H9 (cell line): Measurements from ENCODE around the gene TMEM121. TPM values are rescaled to one million over a fixed set of nuclear protein-coding genes. Genes with fewer than 3 reads are reported as not detected.

ENCODE experiments used
- DNase-seq: peaks from one replicate; pipeline ENCODE4 v3.0.0-alpha.2; 2017
- H2AFZ ChIP-seq: one replicate; pipeline ENCODE4 v1.6.1; 2013; ENCODE audit warnings: mild to moderate bottlenecking, low read length, control low read depth, moderate library complexity
- H2AK5ac ChIP-seq: 2 replicates; pipeline ENCODE4 v1.6.1; 2013; ENCODE audit warnings: low read length, control low read depth, mixed read lengths; ENCODE audit not compliant: insufficient read length
- H2BK120ac ChIP-seq: one replicate; pipeline ENCODE4 v1.6.1; 2013; ENCODE audit warnings: low read depth, mild to moderate bottlenecking, low read length, control low read depth, inconsistent platforms; ENCODE audit not compliant: poor library complexity, severe bottlenecking
- H2BK12ac ChIP-seq: 2 replicates; pipeline ENCODE4 v1.6.1; 2013; ENCODE audit warnings: low read length, control low read depth, mixed read lengths, low read depth; ENCODE audit not compliant: insufficient read length
- H2BK15ac ChIP-seq: 2 replicates; pipeline ENCODE4 v1.6.1; 2013; ENCODE audit warnings: low read depth, low read length, control low read depth
- H2BK20ac ChIP-seq: one replicate; pipeline ENCODE4 v1.6.1; 2013; ENCODE audit warnings: low read depth, mild to moderate bottlenecking, low read length, control low read depth, inconsistent platforms; ENCODE audit not compliant: poor library complexity, severe bottlenecking
- H2BK5ac ChIP-seq: 2 replicates; pipeline ENCODE4 v1.6.1; 2013; ENCODE audit warnings: low read length, control low read depth, mixed read lengths; ENCODE audit not compliant: insufficient read length
- H3K14ac ChIP-seq: 2 replicates; pipeline ENCODE4 v1.6.1; 2013; ENCODE audit warnings: low read length, control low read depth; ENCODE audit not compliant: insufficient read depth
- H3K18ac ChIP-seq: 2 replicates; pipeline ENCODE4 v1.6.1; 2013; ENCODE audit warnings: low read depth, mild to moderate bottlenecking, mixed read lengths, low read length, control low read depth; ENCODE audit not compliant: insufficient read length
- H3K23ac ChIP-seq: 2 replicates; pipeline ENCODE4 v1.6.1; 2013; ENCODE audit warnings: low read length, control low read depth, mixed read lengths, low read depth; ENCODE audit not compliant: insufficient read length
- H3K23me2 ChIP-seq: 2 replicates; pipeline ENCODE4 v1.6.1; 2013; ENCODE audit warnings: low read depth, mild to moderate bottlenecking, mixed read lengths, low read length, control low read depth; ENCODE audit not compliant: insufficient read length, poor library complexity, severe bottlenecking
- H3K27ac ChIP-seq: 2 replicates; pipeline ENCODE4 v1.5.1; 2013; ENCODE audit warnings: low read length, control low read depth, mixed read lengths, low read depth; ENCODE audit not compliant: insufficient read length
- H3K27me3 ChIP-seq: 2 replicates; pipeline ENCODE4 v1.6.1; 2013; ENCODE audit warnings: low read length, control low read depth, inconsistent platforms; ENCODE audit not compliant: insufficient read depth
- H3K4ac ChIP-seq: 2 replicates; pipeline ENCODE4 v1.6.1; 2013; ENCODE audit warnings: low read depth, mild to moderate bottlenecking, control low read depth, inconsistent platforms, low read length, moderate library complexity
- H3K4me1 ChIP-seq: 2 replicates; pipeline ENCODE4 v1.6.1; 2013; ENCODE audit warnings: low read length, control low read depth, inconsistent platforms; ENCODE audit not compliant: insufficient read depth
- H3K4me2 ChIP-seq: 2 replicates; pipeline ENCODE4 v1.6.1; 2013; ENCODE audit warnings: low read length, control low read depth, mixed read lengths; ENCODE audit not compliant: insufficient read length, insufficient read depth
- H3K56ac ChIP-seq: 2 replicates; pipeline ENCODE4 v1.6.1; 2013; ENCODE audit warnings: low read depth, mild to moderate bottlenecking, mixed read lengths, low read length, control low read depth; ENCODE audit not compliant: insufficient read length
- H3K79me1 ChIP-seq: 2 replicates; pipeline ENCODE4 v1.6.1; 2013; ENCODE audit warnings: low read depth, mild to moderate bottlenecking, moderate library complexity, low read length, control low read depth, inconsistent platforms; ENCODE audit not compliant: insufficient read depth, poor library complexity, severe bottlenecking
- H3K79me2 ChIP-seq: 2 replicates; pipeline ENCODE4 v1.6.1; 2013; ENCODE audit warnings: low read length, control low read depth, inconsistent platforms; ENCODE audit not compliant: insufficient read depth
- H3K9ac ChIP-seq: 2 replicates; pipeline ENCODE4 v1.6.1; 2013; ENCODE audit warnings: low read length, control low read depth, mixed read lengths; ENCODE audit not compliant: insufficient read length; ENCODE audit errors: extremely low read depth
- H3K9me3 ChIP-seq: one replicate; pipeline ENCODE4 v1.6.1; 2013; ENCODE audit warnings: low read depth, low read length, inconsistent platforms; ENCODE audit not compliant: control insufficient read depth
- H3T11ph ChIP-seq: one replicate; pipeline ENCODE4 v1.6.1; 2013; ENCODE audit warnings: mild to moderate bottlenecking, low read length, control low read depth, inconsistent platforms
- H4K20me1 ChIP-seq: one replicate; pipeline ENCODE4 v1.6.1; 2013; ENCODE audit not compliant: control insufficient read depth, insufficient read length, insufficient read depth
- H4K5ac ChIP-seq: 2 replicates; pipeline ENCODE4 v1.6.1; 2013; ENCODE audit warnings: low read depth, mild to moderate bottlenecking, mixed read lengths, low read length, control low read depth; ENCODE audit not compliant: insufficient read length
- H4K8ac ChIP-seq: replicated peaks from 2 replicates; pipeline ENCODE4 v1.6.1; 2013; ENCODE audit warnings: low read length, control low read depth, mixed read lengths, low read depth; ENCODE audit not compliant: insufficient read length
- H4K91ac ChIP-seq: 2 replicates; pipeline ENCODE4 v1.6.1; 2013; ENCODE audit warnings: low read depth, mild to moderate bottlenecking, moderate library complexity, mixed read lengths, low read length, control low read depth; ENCODE audit not compliant: insufficient read length
- H3K27ac Mint-ChIP-seq, 3 experiments: 2 replicates in 2 of 3; 3 replicates in 1 of 3; pipeline ENCODE4 v1.8.0; 2020 to 2021; ENCODE audit warnings: mixed read lengths in 3 of 3, mild to moderate bottlenecking in 1 of 3, moderate library complexity in 1 of 3
- H3K27me3 Mint-ChIP-seq: 2 replicates; pipeline ENCODE4 v1.8.0; 2021; ENCODE audit warnings: low read depth, mild to moderate bottlenecking, moderate library complexity, mixed read lengths
- H3K36me3 Mint-ChIP-seq, 3 experiments: 2 replicates in 2 of 3; 3 replicates in 1 of 3; pipeline ENCODE4 v1.8.0; 2020 to 2021; ENCODE audit warnings: low read depth in 3 of 3, mixed read lengths in 3 of 3; ENCODE audit not compliant: insufficient read depth in 1 of 3
- H3K4me1 Mint-ChIP-seq, 2 experiments: 2 replicates each; pipeline ENCODE4 v1.8.0; 2020; ENCODE audit warnings: mixed read lengths in 2 of 2
- H3K4me3 Mint-ChIP-seq, 2 experiments: 2 replicates in 1 of 2; 3 replicates in 1 of 2; pipeline ENCODE4 v1.8.0; 2020 to 2021; ENCODE audit warnings: mild to moderate bottlenecking in 2 of 2, mixed read lengths in 2 of 2, moderate library complexity in 1 of 2
- H3K9me3 Mint-ChIP-seq, 2 experiments: 2 replicates in 1 of 2; 3 replicates in 1 of 2; pipeline ENCODE4 v1.8.0; 2020; ENCODE audit warnings: mild to moderate bottlenecking in 2 of 2, mixed read lengths in 2 of 2, moderate library complexity in 1 of 2
- WGBS: extraction: QIAGEN DNeasy Blood & Tissue Kit; methylation state at CpG from one replicate; pipeline ENCODE4 v1.1.7; 2013; ENCODE audit warnings: missing lambda C conversion rate, low lambda C conversion rate, mixed read lengths; ENCODE audit not compliant: insufficient read length; ENCODE audit errors: extremely low coverage; 5-methylcytosine and 5-hydroxymethylcytosine counted together
- total RNA-seq: library from RNA; stranded (reverse); gene quantifications from 2 replicates; pipeline ENCODE4 v1.2.1, GENCODE V29; 2021
- TF ChIP-seq, protein P1 (sequence below): fragments of 200-600 bp; sonication (generic); conservative IDR thresholded peaks from 3 replicates; pipeline ENCODE4 v1.8.0; 2021; ENCODE audit warnings: antibody characterized with exemption, mild to moderate bottlenecking

Gene TMEM121
- total RNA-seq, 1 experiment from 2014 or later, result 2.6 TPM

GRCh38 chr14:105532735-105533141 is 6.4 kb downstream of the TMEM121 start:
- no peaks in the 10 kb centered on the region; a peak in 2 of 7 replicates for H3K36me3 Mint-ChIP-seq
- no peaks in the 10 kb centered on the region for H3K23me2 ChIP-seq
- H3K27ac ChIP-seq, result no peak overlapping the region
- no peaks in the 10 kb centered on the region for H3K4me1 ChIP-seq
- no peak overlapping the region for H4K5ac ChIP-seq
- H2BK15ac ChIP-seq, result no peak overlapping the region
- no peaks in the 10 kb centered on the region for H4K20me1 ChIP-seq
- H3K18ac ChIP-seq, result no peak overlapping the region
- H3K4me3 Mint-ChIP-seq, result no peak overlapping the region; a peak in 1 of 5 replicates
- H3K79me2 ChIP-seq, result no peaks in the 10 kb centered on the region
- no peak overlapping the region for H3K4ac ChIP-seq
- no peak overlapping the region for H2BK20ac ChIP-seq
- DNase-seq, result no peak
- H3K27me3 Mint-ChIP-seq, result peaks cover 34% of the 10 kb centered on the region
- no peak overlapping the region for H3K4me2 ChIP-seq
- TF ChIP-seq, protein P1, sequence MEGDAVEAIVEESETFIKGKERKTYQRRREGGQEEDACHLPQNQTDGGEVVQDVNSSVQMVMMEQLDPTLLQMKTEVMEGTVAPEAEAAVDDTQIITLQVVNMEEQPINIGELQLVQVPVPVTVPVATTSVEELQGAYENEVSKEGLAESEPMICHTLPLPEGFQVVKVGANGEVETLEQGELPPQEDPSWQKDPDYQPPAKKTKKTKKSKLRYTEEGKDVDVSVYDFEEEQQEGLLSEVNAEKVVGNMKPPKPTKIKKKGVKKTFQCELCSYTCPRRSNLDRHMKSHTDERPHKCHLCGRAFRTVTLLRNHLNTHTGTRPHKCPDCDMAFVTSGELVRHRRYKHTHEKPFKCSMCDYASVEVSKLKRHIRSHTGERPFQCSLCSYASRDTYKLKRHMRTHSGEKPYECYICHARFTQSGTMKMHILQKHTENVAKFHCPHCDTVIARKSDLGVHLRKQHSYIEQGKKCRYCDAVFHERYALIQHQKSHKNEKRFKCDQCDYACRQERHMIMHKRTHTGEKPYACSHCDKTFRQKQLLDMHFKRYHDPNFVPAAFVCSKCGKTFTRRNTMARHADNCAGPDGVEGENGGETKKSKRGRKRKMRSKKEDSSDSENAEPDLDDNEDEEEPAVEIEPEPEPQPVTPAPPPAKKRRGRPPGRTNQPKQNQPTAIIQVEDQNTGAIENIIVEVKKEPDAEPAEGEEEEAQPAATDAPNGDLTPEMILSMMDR, result peak; percentile 36; the same call in 2 of the 3 replicates
- no CpG with 5 or more reads among the region's 10 CpGs for WGBS
- no peak overlapping the region for H3T11ph ChIP-seq
- H3K23ac ChIP-seq, result no peak overlapping the region
- H2BK5ac ChIP-seq, result no peak overlapping the region
- no peak overlapping the region for H2BK120ac ChIP-seq
- H2AK5ac ChIP-seq, result no peak overlapping the region
- H3K56ac ChIP-seq, result no peak overlapping the region
- H4K8ac ChIP-seq, result no peak overlapping the region
- no peaks in the 10 kb centered on the region for H3K9me3 ChIP-seq
- peaks cover 0 to 59% of the 10 kb centered on the region in 2 experiments; a peak in 2 of 5 replicates for H3K9me3 Mint-ChIP-seq
- H2BK12ac ChIP-seq, result no peak overlapping the region
- no peaks in the 10 kb centered on the region for H3K79me1 ChIP-seq
- peaks cover 4% of the 10 kb centered on the region; the same call in 1 of the 2 replicates for H3K27me3 ChIP-seq
- no peak overlapping the region for H3K14ac ChIP-seq
- no peak overlapping the region for H3K9ac ChIP-seq
- H2AFZ ChIP-seq, result no peak overlapping the region
- no peaks in the 10 kb centered on the region for H3K4me1 Mint-ChIP-seq
- H3K27ac Mint-ChIP-seq, result no peak overlapping the region
- H4K91ac ChIP-seq, result no peak overlapping the region
